PFSK-1 (cell line): ENCODE results near the gene PPP2R2D.

ENCODE experiments used
- FOXP2 ChIP-seq: optimal IDR thresholded peaks from 2 replicates; pipeline ENCODE3; 2011; ENCODE audit warnings: borderline replicate concordance, control low read depth, inconsistent platforms; ENCODE audit not compliant: insufficient read depth; ENCODE audit errors: extremely low read length, extremely low read depth
- POLR2AphosphoS5 ChIP-seq: IDR thresholded peaks from 2 replicates; pipeline ENCODE4 v1.6.1; 2012; ENCODE audit warnings: low read depth, mild to moderate bottlenecking, control low read depth, low read length, moderate library complexity
- REST ChIP-seq, 2 experiments: IDR thresholded peaks; 2 replicates each; pipeline versions ENCODE4 v1.6.1 to v1.8.0; 2011 to 2012; ENCODE audit warnings: low read depth in 2 of 2, low read length in 2 of 2, control low read depth in 1 of 2, inconsistent platforms in 1 of 2, mild to moderate bottlenecking in 1 of 2, moderate library complexity in 1 of 2; ENCODE audit not compliant: insufficient read depth in 1 of 2
- SIN3A ChIP-seq: IDR thresholded peaks from 2 replicates; pipeline ENCODE4 v1.6.1; 2012; ENCODE audit warnings: mild to moderate bottlenecking, low read length, moderate library complexity, borderline replicate concordance; ENCODE audit not compliant: insufficient read depth
- TAF1 ChIP-seq: IDR thresholded peaks from 2 replicates; pipeline ENCODE4 v1.6.1; 2012; ENCODE audit warnings: low read length, control low read depth, borderline replicate concordance; ENCODE audit not compliant: insufficient read depth

PPP2R2D gene

DNA sequence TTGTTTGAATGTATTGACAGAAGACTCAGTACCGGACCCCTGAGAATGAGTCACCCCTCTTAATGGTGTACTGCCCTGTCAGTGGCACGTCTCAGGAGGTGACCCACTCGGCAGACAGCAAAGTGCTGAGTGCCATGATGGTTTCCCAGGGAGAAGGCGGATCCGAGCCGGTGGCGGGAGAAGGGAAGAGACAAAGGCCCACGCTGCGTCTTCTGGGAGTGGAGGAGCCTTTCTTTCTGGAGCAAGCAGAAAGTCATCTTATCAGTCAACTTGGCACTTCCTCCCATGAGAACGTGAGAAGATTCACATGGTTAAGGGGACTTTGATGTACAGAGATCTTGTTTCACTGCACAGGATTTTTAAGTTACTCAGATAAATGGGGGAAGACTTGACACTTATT, 14.6 kb upstream of the PPP2R2D start:
- TF ChIP-seq REST (IDR thresholded peaks at IDR 0.05; ENCODE audit: insufficient read depth in 1 of 2, low read depth in 2 of 2, low read length in 2 of 2) (no peak), POLR2AphosphoS5 (no peak), TAF1 (no peak), SIN3A (no peak), FOXP2 (no peak)

GRCh38 chr10:131888186-131888604, 12.6 kb upstream of the PPP2R2D start:
- TF ChIP-seq TAF1, result no peak
- TF ChIP-seq SIN3A, result no peak
- TF ChIP-seq REST (IDR thresholded peaks at IDR 0.05; ENCODE audit: insufficient read depth in 1 of 2, low read depth in 2 of 2, low read length in 2 of 2), result no peak
- no peak for TF ChIP-seq POLR2AphosphoS5
- no peak for TF ChIP-seq FOXP2

DNA sequence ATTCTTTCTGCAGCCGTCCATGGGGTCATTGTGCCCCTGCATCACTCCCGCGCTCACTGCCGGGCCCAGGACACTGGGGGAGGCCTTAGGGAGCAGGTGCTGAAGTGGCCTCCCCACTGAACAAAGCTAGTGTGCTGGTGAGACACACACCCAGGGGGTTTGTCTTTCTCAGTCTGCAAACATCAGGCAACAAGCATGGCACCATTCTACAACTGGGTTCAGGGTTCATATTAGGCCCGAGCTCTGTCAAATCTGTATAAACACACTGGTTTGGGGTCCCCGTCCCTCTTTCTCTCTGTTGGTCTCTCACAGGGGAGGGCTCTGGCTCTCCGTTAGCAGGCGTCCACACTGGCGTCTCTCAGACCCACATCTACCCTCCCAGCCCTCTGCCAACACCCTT, 11.1 kb upstream of the PPP2R2D start:
- TF ChIP-seq FOXP2 (no peak), REST (IDR thresholded peaks at IDR 0.05; ENCODE audit: insufficient read depth in 1 of 2, low read depth in 2 of 2, low read length in 2 of 2) (no peak), POLR2AphosphoS5 (no peak), TAF1 (no peak)

DNA sequence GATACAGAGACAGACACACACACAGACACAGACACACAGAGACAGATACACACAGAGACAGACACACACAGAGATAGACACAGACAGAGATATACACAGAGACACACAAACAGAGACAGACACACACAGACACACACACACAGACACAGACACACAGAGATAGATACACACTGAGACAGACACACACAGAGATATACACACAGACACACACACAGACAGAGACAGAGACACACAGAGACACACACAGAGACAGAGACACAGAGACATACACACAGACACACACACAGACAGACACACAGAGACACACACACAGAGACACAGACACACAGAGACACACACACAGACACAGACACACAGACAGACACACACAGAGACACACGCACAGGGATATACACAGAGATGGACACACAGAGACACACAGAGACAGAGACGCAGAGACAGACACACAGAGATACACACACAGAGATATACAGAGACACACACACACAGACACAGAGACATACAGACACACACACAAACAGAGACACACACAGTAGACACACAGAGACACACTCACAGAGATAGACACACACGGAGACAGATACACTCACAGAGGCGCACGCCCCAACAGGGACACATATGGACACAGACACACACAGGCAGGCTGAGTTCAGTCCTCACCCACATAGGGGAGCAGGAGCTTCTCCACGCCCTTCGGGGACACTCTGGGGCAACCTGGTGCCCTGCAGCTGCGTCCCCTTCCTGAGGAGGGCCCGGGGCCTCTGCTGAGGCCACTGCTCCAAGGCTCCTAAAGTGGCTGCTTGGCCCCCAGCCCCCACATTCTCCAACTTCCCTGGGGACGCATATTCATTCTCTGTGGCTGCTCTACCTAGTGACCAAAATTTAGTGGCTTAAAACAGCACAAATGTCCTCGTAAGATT, 10.3 kb upstream of the PPP2R2D start:
- TF ChIP-seq TAF1, result no peak
- TF ChIP-seq REST (IDR thresholded peaks at IDR 0.05; ENCODE audit: insufficient read depth in 1 of 2, low read depth in 2 of 2, low read length in 2 of 2), result no peak
- no peak for TF ChIP-seq SIN3A
- no peak for TF ChIP-seq FOXP2
- TF ChIP-seq POLR2AphosphoS5, result no peak
